A673 (cell line): ENCODE measurements around the gene FAM118A. TPM values are rescaled to one million over a fixed set of nuclear protein-coding genes. Genes with fewer than 3 reads are reported as not detected.
"Not testable (repeated sequence)": the region's sequence is repeated elsewhere in the genome, so short reads cannot be mapped to it uniquely, and the experiment has no call there.

ENCODE experiments used
- BruUV-seq: library from RNA; stranded (reverse); fragments of 400-500 nt; replicated peaks from 2 replicates; lab custom pipeline; 2021; lab: Mats Ljungman, UMichigan
- CTCF ChIA-PET: fragments of 300-600 bp; sonication (Branson Sonifier 250); formaldehyde crosslinking; loops from one replicate; lab custom pipeline; 2022; ENCODE audit warnings: antibody characterized with exemption; lab: Charles Lee
- POLR2A ChIA-PET: fragments of 300-600 bp; sonication (Branson Sonifier 250); formaldehyde crosslinking; loops from one replicate; lab custom pipeline; 2022; ENCODE audit warnings: antibody characterized with exemption; ENCODE audit not compliant: low non-redundant PET; lab: Charles Lee
- DNase-seq: peaks from one replicate; pipeline ENCODE4 v3.0.0-alpha.2; 2015; ENCODE audit warnings: low spot score
- H3K27ac ChIP-seq: fragments of 200-600 bp; sonication (generic); 2 replicates; pipeline ENCODE4 v1.5.1; 2016; ENCODE audit warnings: mixed run types, low read depth, mild to moderate bottlenecking, mixed read lengths, antibody characterized with exemption, low read length; ENCODE audit not compliant: poor library complexity, severe bottlenecking
- H3K27me3 ChIP-seq: fragments of 200-600 bp; sonication (generic); replicated peaks from 2 replicates; pipeline ENCODE4 v1.6.1; 2017; ENCODE audit warnings: mixed run types, low read depth, mild to moderate bottlenecking, mixed read lengths, antibody characterized with exemption, low read length; ENCODE audit not compliant: insufficient read depth, poor library complexity
- H3K36me3 ChIP-seq: fragments of 200-600 bp; sonication (generic); 2 replicates; pipeline ENCODE4 v1.6.1; 2016; ENCODE audit warnings: mixed run types, mild to moderate bottlenecking, mixed read lengths, antibody characterized with exemption, low read length; ENCODE audit not compliant: insufficient read depth, poor library complexity, severe bottlenecking
- H3K4me1 ChIP-seq: fragments of 200-600 bp; sonication (generic); 2 replicates; pipeline ENCODE4 v1.6.1; 2017; ENCODE audit warnings: mixed run types, mild to moderate bottlenecking, mixed read lengths, antibody characterized with exemption, low read length; ENCODE audit not compliant: insufficient read depth, poor library complexity, severe bottlenecking
- H3K4me3 ChIP-seq: fragments of 200-600 bp; sonication (generic); 2 replicates; pipeline ENCODE4 v1.5.1; 2016; ENCODE audit warnings: low read depth, mixed run types, mild to moderate bottlenecking, mixed read lengths, low read length; ENCODE audit not compliant: poor library complexity, severe bottlenecking
- H3K9me3 ChIP-seq: fragments of 200-600 bp; sonication (generic); 2 replicates; pipeline ENCODE4 v1.6.1; 2016; ENCODE audit warnings: mixed run types, low read depth, mild to moderate bottlenecking, mixed read lengths, antibody characterized with exemption, low read length; ENCODE audit not compliant: poor library complexity, severe bottlenecking
- EZH2 ChIP-seq: fragments of 200-600 bp; sonication (generic); IDR thresholded peaks from 2 replicates; pipeline ENCODE4 v1.6.1; 2017; ENCODE audit warnings: borderline replicate concordance, low read depth, mild to moderate bottlenecking, mixed read lengths, antibody characterized with exemption, low read length; ENCODE audit not compliant: poor library complexity, severe bottlenecking
- intact Hi-C: fragments of 100-400 bp; cut with micrococcal nuclease; formaldehyde crosslinking; loops from one replicate; pipeline ENCODE4 v1.10.0; 2022; ENCODE audit not compliant: unreplicated experiment
- total RNA-seq: library from RNA; stranded (reverse); gene quantifications from 2 replicates; pipeline ENCODE4 v1.2.3, GENCODE V29; 2021
- TF ChIP-seq, protein P1 (sequence below): fragments of 300-800, 200-600 bp; sonication (generic); conservative IDR thresholded peaks from 2 replicates; pipeline ENCODE4 v1.5.1; 2017; ENCODE audit warnings: low read depth, mild to moderate bottlenecking, antibody characterized with exemption, low read length, moderate library complexity, mixed read lengths

Gene FAM118A
- total RNA-seq, 1 experiment from 2014 or later, result 54.0 TPM

DNA sequence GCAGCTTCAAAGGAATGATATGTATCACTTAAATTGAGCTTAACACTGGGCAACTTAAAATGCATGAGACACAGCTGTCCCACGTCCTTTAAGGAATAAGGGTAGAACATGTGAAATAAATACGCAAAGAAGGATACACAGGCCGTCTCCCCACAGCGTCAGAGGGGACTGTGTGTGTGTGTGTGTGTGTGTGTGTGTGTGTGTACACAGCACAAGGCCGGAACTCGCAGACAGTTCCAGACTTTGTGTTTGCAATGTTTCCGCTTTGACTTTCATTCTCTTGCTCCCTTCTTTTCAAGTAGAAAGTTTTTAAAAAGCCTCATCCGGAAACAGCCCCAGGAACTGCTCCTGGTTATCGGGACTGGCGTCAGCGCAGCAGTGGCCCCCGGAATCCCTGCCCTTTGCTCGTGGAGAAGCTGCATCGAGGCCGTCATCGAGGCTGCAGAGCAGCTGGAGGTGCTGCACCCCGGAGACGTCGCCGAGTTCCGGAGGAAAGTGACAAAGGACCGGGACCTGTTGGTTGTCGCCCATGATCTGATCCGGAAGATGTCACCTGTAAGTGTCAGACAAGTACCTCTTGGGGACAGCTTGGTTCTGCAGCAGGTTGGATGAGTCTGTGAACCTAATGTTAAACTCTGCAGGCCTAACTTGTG is 13.3 kb downstream of the FAM118A start:
- ChIA-PET CTCF (no interaction called here), POLR2A (no interaction called here)
- TF ChIP-seq, protein P1, sequence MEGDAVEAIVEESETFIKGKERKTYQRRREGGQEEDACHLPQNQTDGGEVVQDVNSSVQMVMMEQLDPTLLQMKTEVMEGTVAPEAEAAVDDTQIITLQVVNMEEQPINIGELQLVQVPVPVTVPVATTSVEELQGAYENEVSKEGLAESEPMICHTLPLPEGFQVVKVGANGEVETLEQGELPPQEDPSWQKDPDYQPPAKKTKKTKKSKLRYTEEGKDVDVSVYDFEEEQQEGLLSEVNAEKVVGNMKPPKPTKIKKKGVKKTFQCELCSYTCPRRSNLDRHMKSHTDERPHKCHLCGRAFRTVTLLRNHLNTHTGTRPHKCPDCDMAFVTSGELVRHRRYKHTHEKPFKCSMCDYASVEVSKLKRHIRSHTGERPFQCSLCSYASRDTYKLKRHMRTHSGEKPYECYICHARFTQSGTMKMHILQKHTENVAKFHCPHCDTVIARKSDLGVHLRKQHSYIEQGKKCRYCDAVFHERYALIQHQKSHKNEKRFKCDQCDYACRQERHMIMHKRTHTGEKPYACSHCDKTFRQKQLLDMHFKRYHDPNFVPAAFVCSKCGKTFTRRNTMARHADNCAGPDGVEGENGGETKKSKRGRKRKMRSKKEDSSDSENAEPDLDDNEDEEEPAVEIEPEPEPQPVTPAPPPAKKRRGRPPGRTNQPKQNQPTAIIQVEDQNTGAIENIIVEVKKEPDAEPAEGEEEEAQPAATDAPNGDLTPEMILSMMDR, result no peak
- TF ChIP-seq EZH2, result no peak
- intact Hi-C loops, result no loop called here
- Histone ChIP-seq H3K9me3 (no peaks in the 10 kb centered on the region), H3K4me1 (peaks cover 15% of the 10 kb centered on the region), H3K27ac (no peak overlapping the region), H3K4me3 (no peak overlapping the region), H3K27me3 (no peaks in the 10 kb centered on the region), H3K36me3 (peaks cover 27% of the 10 kb centered on the region)
- BruUV-seq, result no TSS peak
- DNase-seq, result no peak

DNA sequence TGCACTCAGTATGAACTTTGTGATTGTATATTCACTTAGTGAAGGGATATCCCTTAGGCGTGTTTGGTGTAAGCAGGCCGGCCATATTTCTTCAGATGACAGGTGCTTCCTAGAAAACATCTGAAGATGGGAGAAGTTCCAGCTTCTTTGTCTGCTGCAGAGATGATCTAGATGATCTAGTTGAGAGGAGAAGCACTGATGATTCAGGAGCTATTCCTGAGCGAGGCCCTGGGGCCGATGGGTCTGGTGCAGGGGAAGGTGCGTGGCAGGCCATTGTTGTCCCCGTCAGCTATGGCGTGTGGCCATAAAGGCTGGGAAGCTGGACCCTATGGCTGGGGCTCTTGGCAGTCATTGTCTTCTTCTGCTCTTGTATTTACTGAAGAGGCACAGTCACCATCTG is 14.0 kb downstream of the FAM118A start:
- Histone ChIP-seq H3K4me1 (peaks cover 14% of the 10 kb centered on the region), H3K36me3 (peaks cover 31% of the 10 kb centered on the region), H3K4me3 (no peak overlapping the region), H3K9me3 (no peaks in the 10 kb centered on the region), H3K27ac (no peak overlapping the region), H3K27me3 (no peaks in the 10 kb centered on the region)
- intact Hi-C loops, result no loop called here
- POLR2A ChIA-PET, result no interaction called here
- DNase-seq, result no peak
- CTCF ChIA-PET, result no interaction called here
- TF ChIP-seq EZH2, result no peak
- TF ChIP-seq, protein P1, result no peak
- no TSS peak for BruUV-seq

DNA sequence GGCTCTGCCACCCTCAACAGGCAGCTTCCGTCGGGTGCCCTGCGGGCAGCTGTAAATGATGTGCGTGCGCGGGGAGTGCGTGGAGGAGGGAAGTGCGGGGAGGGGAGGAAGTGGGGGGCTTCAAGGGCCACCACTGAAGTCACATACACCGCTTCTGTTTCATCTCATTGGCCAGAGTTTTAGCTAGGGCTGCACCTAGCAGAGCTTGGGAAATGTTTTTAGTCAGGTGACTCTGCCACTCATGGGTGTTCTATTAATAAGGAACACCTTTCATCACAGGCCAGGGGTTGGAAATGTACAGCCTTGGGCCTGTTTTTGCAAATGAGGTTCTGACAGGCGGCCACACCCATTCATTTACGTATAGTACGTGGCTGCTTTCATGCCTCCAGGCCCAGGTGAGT is 14.6 kb downstream of the FAM118A start:
- Histone ChIP-seq H3K27me3 (no peaks in the 10 kb centered on the region), H3K4me3 (no peak overlapping the region), H3K4me1 (peaks cover 9% of the 10 kb centered on the region), H3K36me3 (peaks cover 31% of the 10 kb centered on the region), H3K27ac (no peak overlapping the region), H3K9me3 (no peaks in the 10 kb centered on the region)
- no peak for TF ChIP-seq EZH2
- TF ChIP-seq, protein P1, result no peak
- ChIA-PET CTCF (no interaction called here), POLR2A (no interaction called here)
- DNase-seq, result no peak
- no TSS peak for BruUV-seq
- intact Hi-C loops, result no loop called here

DNA sequence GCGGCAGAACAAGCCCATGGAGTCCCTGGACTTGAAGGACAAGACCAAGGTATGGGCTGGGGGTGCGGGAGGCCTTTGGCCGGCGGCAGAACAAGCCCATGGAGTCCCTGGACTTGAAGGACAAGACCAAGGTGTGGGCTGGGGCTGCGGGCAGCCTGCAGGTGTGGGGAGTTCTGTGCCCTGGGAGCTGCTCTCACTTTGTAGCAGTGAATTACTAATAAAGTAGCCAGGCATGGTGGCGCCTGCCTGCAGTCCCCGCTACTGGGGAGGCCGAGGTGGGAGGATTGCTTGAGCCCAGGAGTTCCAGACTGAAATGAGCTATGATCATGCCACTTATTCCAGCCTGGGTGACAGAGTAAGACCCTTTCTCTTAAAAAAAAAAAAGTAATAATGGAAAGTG is 18.5 kb downstream of the FAM118A start:
- peak overlapping the region; percentile 22 for H3K27ac ChIP-seq
- POLR2A ChIA-PET, H3K4me3 ChIP-seq, BruUV-seq, DNase-seq, H3K4me1 ChIP-seq, H3K9me3 ChIP-seq, intact Hi-C loops, H3K27me3 ChIP-seq: not testable (repeated sequence)
- CTCF ChIA-PET, result interaction anchor here (0.6 kb wide), 1 partner anchor 205 kb away, joined by 5 read pairs; no protein-coding TSS in a partner anchor
- H3K36me3 ChIP-seq, result peaks cover 28% of the 10 kb centered on the region
